HEK293 (cell line): Measurements from ENCODE around the gene PTPN9.

ENCODE experiments used
- CTCF ChIP-seq: fragments of 450-650 bp; formaldehyde crosslinking; IDR thresholded peaks from 2 replicates; pipeline ENCODE4 v1.5.1; 2016; ENCODE audit warnings: missing biosample characterization, missing genetic modification characterization
- MZF1 ChIP-seq: fragments of 450-650 bp; formaldehyde crosslinking; IDR thresholded peaks from 2 replicates; pipeline ENCODE4 v1.5.1; 2017; ENCODE audit warnings: missing biosample characterization, missing genetic modification characterization, borderline replicate concordance
- OVOL3 ChIP-seq: fragments of 450-650 bp; formaldehyde crosslinking; IDR thresholded peaks from 2 replicates; pipeline ENCODE4 v1.5.1; 2016; ENCODE audit warnings: missing biosample characterization, missing genetic modification characterization
- REST ChIP-seq: fragments of 450-650 bp; formaldehyde crosslinking; IDR thresholded peaks from 2 replicates; pipeline ENCODE4 v1.5.1; 2016; ENCODE audit warnings: missing biosample characterization, missing genetic modification characterization
- ZBTB20 ChIP-seq: fragments of 450-650 bp; formaldehyde crosslinking; IDR thresholded peaks from 2 replicates; pipeline ENCODE4 v1.5.1; 2016; ENCODE audit warnings: missing biosample characterization, missing genetic modification characterization
- ZBTB21 ChIP-seq: fragments of 450-650 bp; formaldehyde crosslinking; IDR thresholded peaks from 2 replicates; pipeline ENCODE4 v1.5.1; 2017; ENCODE audit warnings: missing biosample characterization, missing genetic modification characterization
- ZBTB44 ChIP-seq: fragments of 450-650 bp; IDR thresholded peaks from 2 replicates; pipeline ENCODE4 v1.5.1; 2018; ENCODE audit warnings: missing biosample characterization, mild to moderate bottlenecking, missing genetic modification characterization
- ZBTB8A ChIP-seq: fragments of 450-650 bp; formaldehyde crosslinking; IDR thresholded peaks from 2 replicates; pipeline ENCODE4 v1.5.1; 2016; ENCODE audit warnings: missing biosample characterization, missing genetic modification characterization
- ZNF169 ChIP-seq: fragments of 450-650 bp; formaldehyde crosslinking; IDR thresholded peaks from 2 replicates; pipeline ENCODE4 v1.5.1; 2016; ENCODE audit warnings: missing biosample characterization, missing genetic modification characterization
- ZNF416 ChIP-seq: fragments of 450-650 bp; formaldehyde crosslinking; IDR thresholded peaks from 2 replicates; pipeline ENCODE4 v1.5.1; 2016; ENCODE audit warnings: missing biosample characterization, missing genetic modification characterization
- ZNF548 ChIP-seq: fragments of 450-650 bp; formaldehyde crosslinking; IDR thresholded peaks from 2 replicates; pipeline ENCODE4 v1.5.1; 2016; ENCODE audit warnings: missing biosample characterization, missing genetic modification characterization
- ZNF701 ChIP-seq: fragments of 450-650 bp; formaldehyde crosslinking; IDR thresholded peaks from 2 replicates; pipeline ENCODE4 v1.5.1; 2016; ENCODE audit warnings: missing biosample characterization, missing genetic modification characterization
- ZNF704 ChIP-seq: fragments of 450-650 bp; formaldehyde crosslinking; IDR thresholded peaks from 2 replicates; pipeline ENCODE4 v1.5.1; 2016; ENCODE audit warnings: missing biosample characterization, missing genetic modification characterization
- ZSCAN30 ChIP-seq: fragments of 450-650 bp; IDR thresholded peaks from 2 replicates; pipeline ENCODE4 v1.5.1; 2018; ENCODE audit warnings: missing biosample characterization, mild to moderate bottlenecking, missing genetic modification characterization, moderate library complexity

GRCh38 chr15:75479670-75480069 lies 99.4 kb downstream of the PTPN9 start:
- TF ChIP-seq ZNF169 (tag by site-specific recombination) (no peak), REST (tag by site-specific recombination) (no peak), ZSCAN30 (tag by site-specific recombination) (no peak), ZNF548 (tag by site-specific recombination) (no peak), CTCF (no peak), ZBTB21 (tag by site-specific recombination) (no peak), OVOL3 (tag by site-specific recombination) (no peak), ZNF701 (no peak), MZF1 (tag by site-specific recombination) (no peak), ZBTB44 (tag by site-specific recombination) (no peak), ZBTB8A (tag by site-specific recombination) (no peak), ZNF704 (tag by site-specific recombination) (no peak), ZBTB20 (no peak), ZNF416 (tag by site-specific recombination) (no peak)
